Sigmoid colon (tissue), 4 donors: ENCODE data around the gene KRTAP12-3.
"Not testable (repeated sequence)": the region's sequence is repeated elsewhere in the genome, so short reads cannot be mapped to it uniquely, and the experiment has no call there.

Source experiments
- EP300 ChIP-seq, 4 donors: sonication (generic); formaldehyde crosslinking; IDR thresholded peaks; one replicate each; pipeline ENCODE4 v1.6.1; 2017; ENCODE audit warnings: antibody characterized with exemption in 4 of 4
- POLR2A ChIP-seq, 2 donors: fragments of 450-650 bp; IDR thresholded peaks; one replicate each; pipeline ENCODE4 v1.6.1; 2016; ENCODE audit warnings: antibody characterized with exemption in 2 of 2, mild to moderate bottlenecking in 2 of 2, moderate library complexity in 2 of 2
- POLR2AphosphoS5 ChIP-seq, 4 donors: sonication (generic); formaldehyde crosslinking; IDR thresholded peaks; one replicate each; pipeline ENCODE4 v1.6.1; 2017; ENCODE audit warnings: antibody characterized with exemption in 4 of 4
- TF ChIP-seq, protein P1 (sequence below), 4 experiments: fragments of 450-650 bp in 3 of 4; fragments of 200-600 bp in 1 of 4; IDR thresholded peaks; one replicate each; pipeline ENCODE4 v1.5.1; 2016 to 2019; ENCODE audit warnings: antibody characterized with exemption in 4 of 4, mild to moderate bottlenecking in 3 of 4, moderate library complexity in 2 of 4

DNA sequence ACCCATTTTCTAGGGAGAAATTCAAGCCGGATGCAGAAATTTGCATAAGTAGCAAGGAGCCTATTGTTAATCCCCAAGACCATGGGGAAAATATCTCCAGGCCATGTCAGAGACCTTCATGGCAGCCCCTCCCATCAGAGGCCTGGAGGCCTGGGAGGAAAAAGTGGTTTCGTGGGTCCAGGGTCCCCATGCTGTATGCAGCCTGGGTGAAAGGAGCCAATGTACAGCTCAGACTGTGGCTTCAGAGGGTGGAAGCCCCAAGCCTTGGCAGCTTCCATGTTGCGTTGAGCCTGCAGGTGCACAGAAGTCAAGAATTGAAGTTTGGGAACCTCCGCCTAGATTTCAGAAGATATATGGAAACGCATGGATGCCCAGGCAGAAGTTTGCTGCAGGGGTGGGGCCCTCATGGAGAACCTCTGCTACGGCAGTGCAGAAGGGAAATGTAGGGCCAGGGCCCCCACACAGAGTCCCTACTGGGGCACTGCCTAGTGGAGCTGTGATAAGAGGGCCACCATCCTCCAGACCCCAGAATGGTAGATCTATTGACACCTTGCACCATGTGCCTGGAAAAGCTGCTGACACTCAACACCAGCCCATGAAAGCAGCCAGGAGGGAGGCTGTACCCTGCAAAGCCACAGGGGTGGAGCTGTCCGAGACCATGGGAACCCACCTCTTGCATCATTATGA is 47.4 kb upstream of the KRTAP12-3 start:
- TF ChIP-seq POLR2AphosphoS5, POLR2A, EP300 (IDR thresholded peaks at IDR 0.05): not testable (repeated sequence)
- TF ChIP-seq, protein P1, sequence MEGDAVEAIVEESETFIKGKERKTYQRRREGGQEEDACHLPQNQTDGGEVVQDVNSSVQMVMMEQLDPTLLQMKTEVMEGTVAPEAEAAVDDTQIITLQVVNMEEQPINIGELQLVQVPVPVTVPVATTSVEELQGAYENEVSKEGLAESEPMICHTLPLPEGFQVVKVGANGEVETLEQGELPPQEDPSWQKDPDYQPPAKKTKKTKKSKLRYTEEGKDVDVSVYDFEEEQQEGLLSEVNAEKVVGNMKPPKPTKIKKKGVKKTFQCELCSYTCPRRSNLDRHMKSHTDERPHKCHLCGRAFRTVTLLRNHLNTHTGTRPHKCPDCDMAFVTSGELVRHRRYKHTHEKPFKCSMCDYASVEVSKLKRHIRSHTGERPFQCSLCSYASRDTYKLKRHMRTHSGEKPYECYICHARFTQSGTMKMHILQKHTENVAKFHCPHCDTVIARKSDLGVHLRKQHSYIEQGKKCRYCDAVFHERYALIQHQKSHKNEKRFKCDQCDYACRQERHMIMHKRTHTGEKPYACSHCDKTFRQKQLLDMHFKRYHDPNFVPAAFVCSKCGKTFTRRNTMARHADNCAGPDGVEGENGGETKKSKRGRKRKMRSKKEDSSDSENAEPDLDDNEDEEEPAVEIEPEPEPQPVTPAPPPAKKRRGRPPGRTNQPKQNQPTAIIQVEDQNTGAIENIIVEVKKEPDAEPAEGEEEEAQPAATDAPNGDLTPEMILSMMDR (IDR thresholded peaks at IDR 0.05) = not testable (repeated sequence)
